SH-SY5Y (cell line): Measurements from ENCODE around the gene TRIM15.

Experiments used
- GATA2 ChIP-seq: IDR thresholded peaks from 2 replicates; pipeline ENCODE4 v1.6.1; 2011; ENCODE audit warnings: mild to moderate bottlenecking, low read depth, low read length
- GATA3 ChIP-seq: IDR thresholded peaks from 2 replicates; pipeline ENCODE4 v1.6.1; 2011; ENCODE audit warnings: low read depth, mild to moderate bottlenecking, low read length, moderate library complexity

DNA sequence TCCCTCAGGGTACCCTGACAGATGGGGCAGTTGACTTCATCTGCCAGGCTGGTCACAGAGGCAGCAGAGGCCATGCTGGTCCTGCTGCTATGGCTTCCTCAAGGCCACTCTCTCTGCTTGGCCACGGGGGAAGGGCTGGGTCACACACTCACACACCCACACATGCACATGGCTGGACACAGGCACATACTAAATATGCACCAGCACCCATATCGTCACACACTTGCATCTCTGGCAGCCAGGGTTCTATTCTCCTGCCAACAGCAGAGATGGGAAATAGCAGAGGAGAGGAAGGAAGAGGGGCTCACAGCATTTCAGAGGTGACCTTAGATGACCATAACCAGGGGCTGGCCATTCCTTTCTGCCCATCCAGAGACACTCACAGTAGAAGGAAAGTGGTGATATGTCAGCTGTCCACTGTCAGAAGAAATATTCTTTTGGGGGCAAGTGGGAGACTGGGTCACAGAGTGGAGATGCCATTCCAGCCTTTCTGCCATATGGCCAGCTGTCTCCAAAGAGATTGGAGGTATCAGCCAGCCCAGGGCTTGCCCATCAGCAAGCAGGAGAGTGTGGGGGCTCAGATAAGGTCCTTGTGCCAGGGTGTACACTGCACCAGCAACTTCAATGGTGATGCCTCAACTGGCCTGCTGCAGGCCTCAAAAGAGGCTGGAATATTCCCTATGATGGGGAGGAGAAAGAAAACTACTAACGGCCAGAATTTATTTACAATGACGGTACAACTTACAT is 2.4 kb upstream of the TRIM15 start, which contains the start of gene TRIM10:
- TF ChIP-seq GATA3 (no peak), GATA2 (no peak)
